RWPE1 (cell line): ENCODE measurements around the gene SELENOO.

Experiments used
- CTCF ChIA-PET: fragments of 350-600 bp; sonication (Branson Sonifier 250); formaldehyde crosslinking; extraction: SDS; loops from one replicate; lab custom pipeline; 2021; lab: Yijun Ruan, JAX
- POLR2A ChIA-PET: fragments of 400-600 bp; formaldehyde crosslinking; extraction: SDS; loops from one replicate; lab custom pipeline; 2020; ENCODE audit warnings: antibody characterized with exemption; ENCODE audit not compliant: low non-redundant PET; lab: Yijun Ruan, JAX
- DNase-seq: peaks from one replicate; pipeline ENCODE4 v3.0.0; 2012; ENCODE audit warnings: low spot score
- H3K27ac ChIP-seq: fragments of 450-650 bp; 2 replicates; pipeline ENCODE4 v1.5.1; 2017
- CTCF ChIP-seq: fragments of 450-650 bp; conservative IDR thresholded peaks from 2 replicates; pipeline ENCODE4 v1.5.1; 2017; ENCODE audit warnings: low read depth, mild to moderate bottlenecking

The SELENOO gene

GRCh38 chr22:50206599-50206998, 5.8 kb downstream of the SELENOO start:
- CTCF ChIA-PET = interaction anchor here (0.5 kb wide), 1 partner anchor 21 kb away, joined by 3 read pairs; no protein-coding TSS in a partner anchor
- DNase-seq = no peak
- peak; percentile 18; the same call in 1 of the 2 replicates for TF ChIP-seq CTCF
- peak overlapping the region; percentile 38 for H3K27ac ChIP-seq
- POLR2A ChIA-PET = no interaction called here

GRCh38 chr22:50207383-50208140, 6.8 kb downstream of the SELENOO start:
- ChIA-PET CTCF (no interaction called here), POLR2A (no interaction called here)
- H3K27ac ChIP-seq = peak overlapping the region; percentile 38
- TF ChIP-seq CTCF = no peak
- DNase-seq = no peak

- peak overlapping the region; percentile 38 for H3K27ac ChIP-seq
- ChIA-PET POLR2A (interaction anchor here (0.6 kb wide), 1 partner anchor 176 kb away, joined by 4 read pairs; no protein-coding TSS in a partner anchor), CTCF (interaction anchor here (0.6 to 1.0 kb wide), 2 partner anchors 54 to 59 kb away, joined by 3 to 4 read pairs; no protein-coding TSS in a partner anchor)
Observed at GRCh38 chr22:50208430-50208938, 7.7 kb downstream of the SELENOO start.

GRCh38 chr22:50208939-50209892, 8.4 kb downstream of the SELENOO start:
- peak overlapping the region; percentile 38 for H3K27ac ChIP-seq
- CTCF ChIA-PET = interaction anchor here (0.6 to 1.0 kb wide), 2 partner anchors 55 to 60 kb away, joined by 3 to 4 read pairs; no protein-coding TSS in a partner anchor
- POLR2A ChIA-PET = interaction anchor here (0.6 kb wide), 1 partner anchor 176 kb away, joined by 4 read pairs; no protein-coding TSS in a partner anchor
- TF ChIP-seq CTCF = no peak
- no peak for DNase-seq

More at GRCh38 chr22:50208430-50208938, 7.7 kb downstream of the SELENOO start:
- no peak for DNase-seq
- TF ChIP-seq CTCF = no peak

GRCh38 chr22:50209893-50210292, 9.1 kb downstream of the SELENOO start:
- peak; percentile 48 for DNase-seq
- TF ChIP-seq CTCF = peak; percentile 85
- CTCF ChIA-PET = no interaction called here
- peak overlapping the region; percentile 38 for H3K27ac ChIP-seq
- POLR2A ChIA-PET = no interaction called here
